Pancreas (tissue), 10 donors: ENCODE measurements around the gene SLC25A4. TPM values are rescaled to one million over a fixed set of nuclear protein-coding genes. Genes with fewer than 3 reads are reported as not detected.
"Not testable (repeated sequence)": the region's sequence is repeated elsewhere in the genome, so short reads cannot be mapped to it uniquely, and the experiment has no call there.

Experiments
- ATAC-seq, 4 donors: fragments of 200-7000 bp; cut with Tn5 transposase; one replicate each; pipeline versions ENCODE4 v1.8.0 to v1.9.1; 2020; ENCODE audit warnings: mild to moderate bottlenecking in 4 of 4, moderate library complexity in 4 of 4
- DNase-seq, 6 donors: peaks; one replicate each; pipeline ENCODE4 v3.0.0-alpha.2; 2020
- FAIRE-seq: peaks from 2 replicates; lab custom pipeline; 2012; peaks lifted over from hg19 to GRCh38; lab: Jason Lieb, UNC
- H3K27ac ChIP-seq, 4 donors: fragments of 200-600 bp; sonication (generic); 1 replicate in 3 of 4; 2 replicates in 1 of 4; pipeline versions ENCODE4 v1.5.0 to v1.8.0; 2020
- H3K27me3 ChIP-seq, 4 donors: fragments of 200-600 bp; one replicate each; pipeline ENCODE4 v1.8.0; 2021
- H3K36me3 ChIP-seq, 3 donors: fragments of 200-600 bp; sonication (generic) in 1 of 3; one replicate each; pipeline versions ENCODE4 v1.5.0 to v1.8.0; 2020 to 2021
- H3K4me1 ChIP-seq, 3 donors: fragments of 200-600 bp; one replicate each; pipeline ENCODE4 v1.8.0; 2021
- H3K4me3 ChIP-seq, 4 donors: fragments of 200-600 bp; sonication (generic) in 2 of 4; one replicate each; pipeline versions ENCODE4 v1.5.0 to v1.8.0; 2020 to 2021
- H3K9me3 ChIP-seq, 4 donors: fragments of 200-600 bp; one replicate each; pipeline ENCODE4 v1.8.0; 2021
- WGBS, 2 donors: extraction: QIAGEN DNeasy Blood & Tissue Kit; methylation state at CpG; one replicate each; pipeline ENCODE4 v1.1.7; 2013; 5-methylcytosine and 5-hydroxymethylcytosine counted together
- intact Hi-C, 3 donors: fragments of 100-400 bp; cut with DNase I; formaldehyde crosslinking; loops; one replicate each; pipeline versions ENCODE4 v1.11.1 to v1.14.2; 2022
- polyA plus RNA-seq, 2 donors: library from polyadenylated mRNA; stranded (reverse); fragments of 200-250 nt; gene quantifications; one replicate each; pipeline ENCODE4 v1.2.3, GENCODE V29; 2013
- total RNA-seq, 6 donors: library from RNA; stranded (reverse); fragmentation: NEBNext Ultra II Directional in 4 of 6; extraction: Animal tissue kit (Norgen Biotek cat#: 25700) in 4 of 6; gene quantifications; one replicate each; pipeline versions ENCODE4 v1.2.1 to v1.2.4, GENCODE V29; 2021 to 2023
- TF ChIP-seq, protein P1 (sequence below), 4 donors: fragments of 200-600 bp; sonication (generic) in 3 of 4; IDR thresholded peaks; one replicate each; pipeline versions ENCODE4 v1.5.0 to v1.8.0; 2021; ENCODE audit warnings: antibody characterized with exemption in 4 of 4
- donor health status: healthy with polysubstance abuse.
- donor health status: DM: no; HTN: no; CAD: no; lungs with moderate emphysema.
- donor health status: DM: no; HTN: no; CAD: no.
- donor health status: control.
- donor health status: control.
- donor health status: Bipolar disorder and iron deficiency.
- donor health status: DM: yes; HTN: yes; CAD: no.
- donor health status: DM: no; HTN: no; CAD: no.
- donor health status: DM: no; HTN: no; CAD: no.
- donor health status: DM: yes; HTN: yes; CAD: no.

SLC25A4 gene
- total and polyA plus RNA-seq, 8 donors = 12.4 to 26.5 (median 13.5) TPM

DNA sequence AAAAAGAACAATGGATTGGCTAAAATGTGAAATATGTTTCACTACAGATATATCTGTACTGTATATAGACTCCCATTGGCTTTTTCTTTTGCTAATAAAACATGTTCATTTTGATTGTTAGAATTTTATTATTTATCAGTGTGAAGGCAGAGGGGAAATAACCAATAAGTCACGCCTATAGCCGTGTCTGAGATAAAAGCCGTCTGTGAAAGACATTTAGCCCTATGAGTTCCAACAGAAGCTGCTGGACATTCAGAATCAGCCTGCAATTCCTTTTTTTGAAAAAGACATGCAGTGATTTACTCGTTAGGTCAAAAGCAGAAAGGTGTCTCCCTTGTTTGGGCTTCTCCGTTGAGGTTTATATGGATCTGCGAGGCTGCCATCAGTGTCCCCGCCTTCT lies 24.2 kb upstream of the SLC25A4 start:
- Histone ChIP-seq H3K9me3 (no peaks in the 10 kb centered on the region), H3K36me3 (no peaks in the 10 kb centered on the region), H3K4me3 (no peak overlapping the region), H3K27me3 (no peaks in the 10 kb centered on the region), H3K4me1 (peaks cover 0 to 8% (median 5%) of the 10 kb centered on the region in 3 donors), H3K27ac (no peak overlapping the region)
- DNase-seq = no peak
- WGBS, 2 donors = 92 to 96% methylated on average over 7 of the region's 7 CpGs
- intact Hi-C loops = no loop called here
- ATAC-seq = no peak
- no peak for FAIRE-seq
- TF ChIP-seq, protein P1, sequence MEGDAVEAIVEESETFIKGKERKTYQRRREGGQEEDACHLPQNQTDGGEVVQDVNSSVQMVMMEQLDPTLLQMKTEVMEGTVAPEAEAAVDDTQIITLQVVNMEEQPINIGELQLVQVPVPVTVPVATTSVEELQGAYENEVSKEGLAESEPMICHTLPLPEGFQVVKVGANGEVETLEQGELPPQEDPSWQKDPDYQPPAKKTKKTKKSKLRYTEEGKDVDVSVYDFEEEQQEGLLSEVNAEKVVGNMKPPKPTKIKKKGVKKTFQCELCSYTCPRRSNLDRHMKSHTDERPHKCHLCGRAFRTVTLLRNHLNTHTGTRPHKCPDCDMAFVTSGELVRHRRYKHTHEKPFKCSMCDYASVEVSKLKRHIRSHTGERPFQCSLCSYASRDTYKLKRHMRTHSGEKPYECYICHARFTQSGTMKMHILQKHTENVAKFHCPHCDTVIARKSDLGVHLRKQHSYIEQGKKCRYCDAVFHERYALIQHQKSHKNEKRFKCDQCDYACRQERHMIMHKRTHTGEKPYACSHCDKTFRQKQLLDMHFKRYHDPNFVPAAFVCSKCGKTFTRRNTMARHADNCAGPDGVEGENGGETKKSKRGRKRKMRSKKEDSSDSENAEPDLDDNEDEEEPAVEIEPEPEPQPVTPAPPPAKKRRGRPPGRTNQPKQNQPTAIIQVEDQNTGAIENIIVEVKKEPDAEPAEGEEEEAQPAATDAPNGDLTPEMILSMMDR (IDR thresholded peaks at IDR 0.05) = no peak

DNA sequence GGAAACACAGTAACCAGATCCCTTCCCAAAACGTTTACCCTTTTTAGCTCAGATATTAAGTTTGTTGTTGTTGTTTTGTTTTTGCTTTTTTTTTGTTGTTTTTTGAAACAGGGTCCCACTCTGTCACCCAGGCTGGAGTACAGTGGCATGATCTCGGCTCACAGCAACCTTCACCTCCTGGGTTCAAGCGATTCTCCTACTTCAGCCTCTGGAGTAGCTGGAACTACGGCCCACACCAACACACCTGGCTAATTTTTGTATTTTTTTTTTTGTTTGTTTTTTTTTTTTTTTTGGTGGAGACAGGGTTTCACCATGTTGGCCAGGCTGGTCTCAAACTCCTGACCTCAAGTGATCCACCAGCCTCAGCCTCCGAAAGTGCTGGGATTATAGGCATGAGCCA lies 23.6 kb upstream of the SLC25A4 start:
- H3K9me3 ChIP-seq, H3K4me1 ChIP-seq, DNase-seq, ATAC-seq, H3K4me3 ChIP-seq, intact Hi-C loops, H3K27ac ChIP-seq, FAIRE-seq, H3K36me3 ChIP-seq, H3K27me3 ChIP-seq: not testable (repeated sequence)
- 81 to 83% methylated on average over 5 of the region's 5 CpGs for WGBS, 2 donors

DNA sequence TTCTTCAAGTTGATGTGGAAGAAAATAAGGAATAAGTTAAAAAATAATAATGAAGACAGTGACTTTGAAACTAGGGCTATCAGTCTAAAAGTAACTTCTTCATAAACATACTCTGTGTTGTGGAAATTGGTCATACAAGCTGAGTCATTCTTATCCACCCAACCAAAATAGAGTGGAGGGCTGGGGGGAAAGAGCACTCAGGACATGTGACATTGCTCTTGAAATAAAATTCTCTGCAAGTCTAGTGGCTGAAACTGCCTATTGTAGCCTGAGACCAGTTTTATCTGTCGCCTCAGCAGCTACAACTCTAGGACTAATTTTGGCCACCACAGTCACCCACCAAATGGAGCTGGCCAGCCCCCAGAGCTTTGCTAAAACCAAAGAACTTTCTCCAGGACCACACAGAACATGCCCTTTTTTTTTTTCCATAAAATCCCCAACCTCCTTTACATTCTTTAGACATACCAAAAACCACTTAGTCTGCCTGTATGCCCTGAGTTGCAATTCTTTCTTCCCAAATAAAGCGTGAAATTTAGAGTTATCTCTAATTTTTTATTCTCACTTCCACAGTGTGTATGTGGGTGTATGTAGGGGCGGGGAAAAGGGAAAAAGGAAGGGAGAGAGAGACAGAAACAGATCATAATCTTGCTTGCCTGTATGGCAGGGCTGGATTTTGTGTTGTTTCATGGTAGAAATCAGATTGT lies 23.0 kb upstream of the SLC25A4 start:
- no peak for DNase-seq

DNA sequence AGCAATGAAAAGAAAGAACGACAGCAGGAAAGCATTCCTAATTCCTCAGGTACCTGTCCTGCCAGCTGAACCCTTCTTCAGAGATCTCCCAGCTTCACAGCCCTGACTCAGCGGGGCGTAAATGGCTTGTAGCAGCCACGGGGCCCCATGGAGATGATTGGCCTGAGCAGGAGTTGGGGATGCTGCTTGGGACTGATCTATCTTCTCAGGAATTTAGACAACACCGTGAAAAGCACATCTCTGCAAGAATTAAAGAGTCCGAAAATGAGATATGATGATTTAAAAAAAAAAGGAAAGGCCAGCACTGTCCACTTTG lies 22.5 kb upstream of the SLC25A4 start:
- ATAC-seq = no peak
- Histone ChIP-seq H3K36me3 (no peaks in the 10 kb centered on the region), H3K27ac (no peak overlapping the region), H3K9me3 (no peaks in the 10 kb centered on the region), H3K27me3 (no peaks in the 10 kb centered on the region), H3K4me1 (peaks cover 0 to 7% (median 5%) of the 10 kb centered on the region in 3 donors), H3K4me3 (no peak overlapping the region)
- 86 to 94% methylated on average over 6 of the region's 6 CpGs for WGBS, 2 donors
- no peak for DNase-seq
- intact Hi-C loops = no loop called here
- TF ChIP-seq, protein P1 (IDR thresholded peaks at IDR 0.05) = no peak
- FAIRE-seq = no peak

More for the DNA sequence above, 23.0 kb upstream of the SLC25A4 start:
- no peaks in the 10 kb centered on the region for H3K27me3 ChIP-seq
- peaks cover 0 to 8% (median 5%) of the 10 kb centered on the region in 3 donors for H3K4me1 ChIP-seq
- ATAC-seq = no peak
- intact Hi-C loops = no loop called here
- TF ChIP-seq, protein P1 (IDR thresholded peaks at IDR 0.05) = no peak
- no peak overlapping the region for H3K4me3 ChIP-seq
- 86 to 87% methylated on average over 3 of the region's 3 CpGs for WGBS, 2 donors
- no peaks in the 10 kb centered on the region for H3K36me3 ChIP-seq
- no peak for FAIRE-seq
- no peak overlapping the region for H3K27ac ChIP-seq
- H3K9me3 ChIP-seq = no peaks in the 10 kb centered on the region

DNA sequence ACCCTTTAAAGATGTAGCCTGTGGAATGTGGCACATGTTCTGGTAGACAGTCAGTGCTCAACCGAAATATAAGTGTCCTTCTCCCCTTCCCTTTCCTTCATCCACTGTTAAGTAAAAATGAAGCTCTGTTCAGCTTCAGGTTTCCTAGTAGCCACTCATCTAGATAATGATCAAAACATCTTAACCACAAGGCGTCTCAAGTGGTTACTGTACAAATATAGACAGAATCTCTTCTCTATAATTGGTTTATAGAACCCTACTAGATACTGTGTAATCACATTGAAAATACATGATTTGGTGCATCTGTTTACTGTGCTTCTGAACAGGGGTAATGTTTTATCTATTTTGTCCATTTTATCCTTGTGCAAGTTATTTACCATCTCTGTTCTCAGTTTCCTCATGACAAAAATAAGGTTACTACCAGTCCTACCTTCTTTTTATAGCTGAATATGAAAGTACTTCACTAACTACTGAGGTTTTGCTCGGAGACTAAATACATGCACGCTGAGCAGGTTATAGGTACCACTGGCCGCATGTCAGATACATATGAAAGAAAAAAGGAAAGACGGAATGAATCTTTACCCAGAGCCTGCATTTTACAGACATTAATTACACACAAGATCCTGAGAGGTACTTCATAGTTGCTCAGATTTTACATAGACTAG lies 20.3 kb upstream of the SLC25A4 start:
- FAIRE-seq (no peak), ATAC-seq (no peak), DNase-seq (no peak)
- H3K27me3 ChIP-seq = no peaks in the 10 kb centered on the region
- H3K9me3 ChIP-seq = no peaks in the 10 kb centered on the region
- H3K27ac ChIP-seq = no peak overlapping the region
- peaks cover 0 to 3% (median 0%) of the 10 kb centered on the region in 3 donors for H3K4me1 ChIP-seq
- no peaks in the 10 kb centered on the region for H3K36me3 ChIP-seq
- intact Hi-C loops = no loop called here
- TF ChIP-seq, protein P1 (IDR thresholded peaks at IDR 0.05) = no peak
- whole genome bisulfite sequencing, 2 donors = 80 to 90% methylated on average over 6 of the region's 6 CpGs
- no peak overlapping the region for H3K4me3 ChIP-seq
